Islet of Langerhans (tissue), 1 donor: ENCODE data around the gene SLC37A1.
"Not testable (repeated sequence)": the region's sequence is repeated elsewhere in the genome, so short reads cannot be mapped to it uniquely, and the experiment has no call there.

ENCODE experiments used
- FAIRE-seq: peaks from one replicate; lab custom pipeline; 2011; peaks lifted over from hg19 to GRCh38; lab: Jason Lieb, UNC

Gene SLC37A1

DNA sequence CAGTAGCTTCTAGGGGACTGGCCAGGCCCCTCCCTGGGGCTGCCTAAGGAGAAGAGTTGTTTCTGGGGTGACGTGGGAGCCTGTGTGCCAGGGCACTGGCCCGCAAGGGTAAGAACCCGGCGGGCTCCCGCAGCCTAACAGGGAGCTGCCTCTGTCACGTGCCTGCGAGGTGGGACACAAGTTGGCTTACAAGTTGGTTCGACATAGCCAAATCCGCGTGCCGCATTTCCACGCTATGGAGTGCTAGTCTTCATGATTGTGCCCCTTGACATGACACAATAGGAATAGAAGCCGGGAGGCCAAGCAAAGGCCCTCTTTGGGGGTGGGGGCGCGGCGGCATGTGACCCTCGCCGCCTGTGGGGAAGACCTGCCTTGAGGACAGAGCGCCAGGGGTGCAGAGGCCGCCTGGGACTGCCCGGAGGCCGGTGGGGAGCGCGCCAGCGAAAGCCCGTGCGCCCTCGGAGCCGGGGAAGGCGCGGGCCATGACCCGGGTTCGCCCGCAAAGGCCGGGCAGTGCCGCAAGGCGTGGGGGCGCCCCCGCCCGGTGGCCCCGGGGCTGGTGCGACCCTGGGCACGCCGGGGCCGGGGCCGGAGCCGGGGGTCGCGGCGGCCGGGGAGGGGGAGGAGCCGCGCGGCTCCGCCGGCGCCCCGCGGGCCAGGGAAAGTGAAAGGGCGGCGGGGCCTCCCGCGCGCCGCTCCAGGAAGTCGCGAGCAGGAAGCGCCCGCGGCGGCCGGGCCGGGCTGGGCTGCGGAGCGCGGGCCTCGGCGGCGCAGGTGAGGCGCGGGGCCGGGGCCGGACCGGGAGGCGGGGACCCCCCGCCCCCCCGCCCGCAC, at the start of gene SLC37A1:
TSS of gene SLC37A1 (plus strand) at position 702 of the 834 bp plus-strand sequence. CDS start 4,603 bp downstream, outside the sequence.
- no peak for FAIRE-seq

DNA sequence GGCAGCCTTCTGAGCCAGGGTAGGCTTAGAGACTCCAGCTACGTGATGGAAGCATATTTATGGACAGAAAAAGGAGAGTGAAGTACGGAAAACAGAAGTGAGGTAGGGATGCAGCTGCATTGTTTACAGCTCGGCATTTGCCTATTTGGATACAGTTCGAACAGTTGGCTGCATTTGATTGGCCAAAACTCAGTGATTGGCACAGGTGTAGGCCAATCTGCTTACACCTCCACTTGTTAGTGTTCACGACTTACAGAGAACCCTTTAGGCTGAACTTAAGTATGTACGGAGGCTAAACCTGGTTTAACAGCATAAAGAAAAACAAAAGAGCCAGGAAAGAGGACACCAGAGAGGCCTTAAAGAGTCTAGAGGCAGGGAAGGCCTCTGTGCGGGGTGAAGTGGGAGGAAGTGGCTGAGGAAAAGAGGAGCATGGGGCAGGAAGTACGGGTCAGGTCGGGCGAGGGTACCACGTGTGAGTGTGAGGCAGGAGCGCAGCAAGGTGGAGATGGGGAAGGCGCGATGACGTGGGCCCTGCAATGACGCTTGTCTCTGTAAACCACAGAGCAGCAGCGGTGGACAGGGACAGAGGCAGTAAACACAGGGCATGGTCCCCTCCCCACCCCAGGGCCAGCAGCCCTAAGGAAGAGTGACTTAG, 49.7 kb upstream of the SLC37A1 start:
- FAIRE-seq, result no peak

DNA sequence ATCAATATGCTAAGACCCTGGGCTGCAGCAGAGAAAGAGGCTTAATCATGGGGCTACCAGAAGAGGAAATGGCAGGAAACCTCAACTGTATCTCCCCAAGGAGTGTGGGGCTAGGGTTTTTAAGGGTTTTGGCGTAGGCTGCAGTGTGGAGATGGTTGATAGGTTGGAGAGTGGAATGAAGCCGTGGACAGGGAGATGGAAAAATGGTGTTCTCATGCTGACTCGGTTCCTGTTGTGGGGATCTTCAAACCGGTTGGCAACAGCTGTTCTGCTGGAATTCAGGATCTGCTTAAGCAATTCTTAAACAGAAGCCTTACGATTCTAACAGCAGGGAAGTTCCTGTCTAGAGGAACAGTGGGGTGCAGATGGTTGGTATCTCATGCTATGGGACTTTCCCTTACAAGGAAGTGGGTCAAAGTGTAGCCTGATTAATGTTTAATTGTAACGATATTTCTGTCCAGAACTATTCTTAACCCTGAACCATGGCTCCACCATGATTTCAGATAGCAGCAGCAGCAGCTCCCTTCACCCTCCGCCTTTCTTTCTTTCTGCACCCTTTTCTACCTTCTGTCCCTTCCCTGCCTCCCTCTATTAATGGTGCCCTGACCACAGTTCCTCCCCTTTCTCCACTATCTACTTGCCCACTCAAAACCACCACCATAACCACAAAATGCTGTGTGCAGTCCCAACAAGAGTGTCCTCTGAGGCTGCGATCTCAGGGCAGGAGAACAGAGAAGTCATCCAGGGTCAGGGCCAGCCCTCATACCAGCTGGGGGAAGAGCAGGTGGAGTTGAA, 48.4 kb upstream of the SLC37A1 start:
- FAIRE-seq, result no peak

DNA sequence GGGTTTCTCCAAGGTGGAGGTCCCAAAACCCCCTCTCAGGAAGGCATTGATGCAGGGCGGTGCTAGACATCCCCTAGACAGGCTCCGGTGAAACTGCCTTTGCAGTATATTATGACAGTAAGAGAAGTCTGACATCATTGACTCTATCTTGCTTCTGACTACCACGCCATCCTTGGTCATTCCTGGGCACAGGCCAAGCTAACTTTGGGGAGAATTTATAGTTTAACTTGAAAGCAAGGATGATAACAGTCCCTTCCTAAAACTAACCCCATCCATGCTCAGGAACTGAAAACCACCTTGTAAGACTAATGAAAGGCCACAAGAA, 47.9 kb upstream of the SLC37A1 start:
- FAIRE-seq, result no peak

DNA sequence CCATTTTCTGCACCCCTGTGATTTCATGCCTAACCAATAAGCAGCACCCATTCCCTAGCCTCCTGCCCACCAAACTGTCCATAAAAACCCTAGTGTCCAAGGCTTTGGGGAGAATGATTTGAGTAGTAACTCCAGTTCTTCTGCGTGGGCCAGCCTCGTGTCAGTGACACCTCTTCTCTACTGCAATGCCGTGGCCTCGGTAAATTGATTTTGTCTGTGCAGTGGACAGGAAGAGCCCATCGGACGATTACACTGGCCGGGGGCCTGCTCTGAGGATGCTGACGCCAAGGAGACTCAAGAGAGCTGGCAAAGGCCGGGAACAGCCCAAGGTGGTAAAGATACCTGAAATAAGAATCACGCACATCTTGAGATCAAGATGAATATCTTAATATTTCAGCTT, 47.0 kb upstream of the SLC37A1 start:
- FAIRE-seq, result no peak

DNA sequence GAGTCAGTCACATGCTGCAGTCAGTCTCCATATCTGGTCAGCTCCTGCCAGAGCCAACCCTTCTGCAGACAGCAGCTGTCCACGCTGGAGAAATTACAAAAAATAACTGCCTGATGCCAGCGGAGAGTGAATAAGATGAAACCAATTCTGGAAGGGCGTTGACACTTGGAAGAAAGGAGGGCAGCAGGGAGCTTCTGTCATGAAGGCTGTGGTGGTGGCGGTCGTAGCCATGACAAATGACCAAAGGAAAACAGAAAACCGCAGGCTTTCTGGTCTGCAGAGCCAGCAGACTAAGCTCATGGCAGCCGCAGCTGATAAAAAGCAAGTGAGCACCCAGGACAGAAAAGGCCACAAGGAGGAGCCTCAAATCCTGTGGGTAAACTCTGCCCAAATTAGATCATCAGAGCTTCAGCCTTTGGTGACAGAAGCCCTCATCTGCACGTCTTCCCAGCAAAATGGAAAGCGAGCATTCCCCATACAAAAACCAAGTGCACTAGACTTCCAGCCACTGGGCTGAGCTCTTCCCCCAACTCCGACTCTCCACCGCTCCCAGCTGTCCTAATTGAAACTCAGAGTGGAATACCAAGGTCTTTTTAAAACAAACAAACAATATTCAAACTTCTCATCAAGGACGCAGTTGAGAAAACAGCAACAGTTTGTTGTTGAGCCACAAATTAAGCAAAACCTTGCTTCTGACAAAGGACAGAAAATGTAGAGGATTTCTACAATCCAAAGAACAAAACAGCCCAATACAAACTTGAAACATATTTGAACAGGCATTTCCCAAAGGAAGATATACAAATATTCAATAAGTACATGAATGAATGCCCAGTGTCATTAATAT, 46.3 kb upstream of the SLC37A1 start:
- peak; percentile 53 for FAIRE-seq

DNA sequence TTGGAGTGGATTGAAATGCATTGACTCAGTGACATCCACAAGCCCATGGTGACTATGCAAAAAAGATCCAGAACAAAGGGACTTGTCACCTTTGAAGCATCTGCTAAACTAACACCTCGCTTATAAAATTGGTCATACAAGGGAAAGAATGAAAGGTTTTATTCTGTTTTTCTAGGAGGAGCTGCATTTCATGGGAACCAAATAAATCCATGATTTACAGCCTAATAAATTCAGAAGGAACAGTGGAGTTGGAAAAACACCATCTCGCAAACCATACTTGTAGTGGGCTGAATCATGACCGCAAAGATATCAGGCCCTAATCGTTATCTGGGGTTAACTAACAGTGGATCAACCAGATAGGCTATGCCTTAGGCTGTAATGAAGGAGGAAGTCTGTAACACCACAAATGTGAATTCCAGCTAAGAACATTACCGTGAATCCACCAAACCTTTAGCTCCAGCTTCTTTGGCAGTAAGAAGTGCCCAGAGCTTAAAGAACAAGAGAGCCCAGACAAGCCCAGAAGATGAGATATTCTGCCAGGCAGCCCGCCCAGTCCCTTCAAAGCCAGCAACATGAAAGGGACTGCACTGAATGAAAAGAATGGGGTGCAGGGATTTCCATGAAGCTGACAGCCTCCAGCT, 45.0 kb upstream of the SLC37A1 start:
- FAIRE-seq, result no peak

DNA sequence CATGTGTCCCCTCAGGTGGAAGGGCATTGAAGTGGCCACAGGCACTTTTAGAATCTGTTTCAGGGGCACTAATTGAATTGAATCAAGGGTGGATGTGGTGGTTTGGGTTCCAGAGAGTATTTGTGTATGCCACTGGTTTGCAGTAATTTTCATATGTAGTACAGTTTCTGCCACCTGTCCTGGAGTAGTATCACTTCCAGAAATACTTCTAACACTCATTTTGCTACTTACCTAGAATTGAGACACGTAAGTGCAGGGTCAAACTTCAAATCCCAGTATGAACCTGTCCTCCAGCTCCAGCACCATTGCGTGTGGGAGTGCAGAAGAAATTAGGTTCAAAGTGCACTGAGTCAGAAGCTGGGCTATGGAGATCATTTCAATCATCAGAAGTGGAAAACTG, 44.4 kb upstream of the SLC37A1 start:
- no peak for FAIRE-seq

DNA sequence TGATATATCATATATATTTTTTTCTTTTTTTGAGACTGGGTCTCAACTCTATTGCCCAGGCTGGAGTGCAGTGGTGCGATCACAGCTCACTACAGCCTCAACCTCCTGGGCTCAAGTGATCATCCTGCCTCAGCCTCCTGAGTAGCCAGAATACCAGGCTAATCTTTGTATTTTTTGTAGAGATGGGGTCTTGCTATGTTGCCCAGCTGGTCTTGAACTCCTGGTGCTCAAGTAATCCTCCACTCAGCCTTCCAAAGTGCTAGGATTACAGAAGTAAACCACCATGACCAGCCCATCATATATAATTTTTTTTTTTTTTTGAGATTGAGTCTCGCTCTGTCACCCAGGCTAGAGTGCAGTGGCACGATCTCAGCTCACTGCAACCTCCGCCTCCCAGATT, 43.9 kb upstream of the SLC37A1 start:
- FAIRE-seq, result not testable (repeated sequence)

DNA sequence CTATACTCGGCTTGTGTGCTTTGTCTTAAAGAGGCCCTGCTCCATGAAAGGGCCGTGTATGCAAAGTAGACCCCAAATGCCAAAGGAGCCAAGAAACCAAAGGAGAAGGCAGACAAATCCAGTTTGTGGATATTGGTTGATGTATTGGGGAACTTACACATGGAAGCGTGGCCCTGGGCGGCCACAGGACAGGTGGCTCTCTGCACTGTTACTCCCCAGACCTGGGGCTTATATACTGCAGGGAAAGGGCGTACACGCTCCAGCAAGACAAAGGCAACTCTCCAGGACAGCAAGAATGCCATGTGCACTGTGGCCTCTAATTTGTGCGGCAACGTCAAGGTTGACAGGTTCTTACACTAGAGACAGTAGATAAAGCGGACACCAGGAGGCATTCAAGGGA, 42.4 kb upstream of the SLC37A1 start:
- no peak for FAIRE-seq

DNA sequence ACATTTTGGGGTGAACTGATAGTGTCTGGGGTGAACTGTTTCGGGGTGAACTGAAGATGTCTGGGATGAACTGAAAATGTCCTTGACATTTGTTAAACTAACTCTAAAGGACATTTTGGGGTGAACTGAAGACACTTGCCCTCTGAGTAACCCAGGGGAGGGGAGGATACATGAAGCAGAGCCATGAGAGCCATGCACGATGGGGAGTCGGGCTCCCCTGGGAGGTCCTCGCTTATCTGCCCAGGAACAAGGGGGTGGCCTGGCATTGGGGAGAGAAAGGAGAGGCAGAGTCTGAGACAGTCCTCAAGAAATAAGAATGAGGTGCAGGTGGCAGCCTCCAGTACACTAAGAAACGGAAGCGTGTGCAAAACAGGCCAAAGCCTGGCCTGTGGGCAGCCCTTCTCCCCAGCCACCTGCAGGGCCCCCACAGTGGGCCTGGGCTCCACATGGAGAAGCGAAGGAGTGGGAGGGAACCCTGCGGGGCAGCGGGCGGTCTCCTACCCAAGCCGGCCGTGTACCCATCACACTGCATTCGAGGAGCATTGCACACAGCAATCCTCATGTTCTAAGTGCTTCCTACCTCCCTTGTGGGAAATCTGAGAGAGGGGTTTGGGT, 41.8 kb upstream of the SLC37A1 start:
- FAIRE-seq, result no peak

DNA sequence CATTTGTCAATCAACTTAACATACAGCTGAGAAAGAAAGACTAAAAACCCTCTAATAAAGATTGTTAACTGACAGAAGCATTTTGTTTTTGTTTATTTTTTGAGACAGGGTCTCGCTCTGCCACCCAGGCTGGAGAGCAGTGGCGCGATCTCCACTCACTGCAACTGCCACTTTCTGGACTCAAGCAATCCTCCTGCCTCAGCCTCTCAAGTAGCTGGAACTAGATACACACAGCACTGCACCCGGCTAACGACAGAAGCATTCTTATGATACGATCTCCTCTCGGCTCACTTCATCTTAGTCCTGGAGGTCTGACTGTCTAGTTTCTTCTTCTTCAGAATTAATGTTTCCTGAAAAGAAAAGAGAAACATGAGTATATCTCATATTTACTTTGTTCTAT, 41.1 kb upstream of the SLC37A1 start:
- no peak for FAIRE-seq

DNA sequence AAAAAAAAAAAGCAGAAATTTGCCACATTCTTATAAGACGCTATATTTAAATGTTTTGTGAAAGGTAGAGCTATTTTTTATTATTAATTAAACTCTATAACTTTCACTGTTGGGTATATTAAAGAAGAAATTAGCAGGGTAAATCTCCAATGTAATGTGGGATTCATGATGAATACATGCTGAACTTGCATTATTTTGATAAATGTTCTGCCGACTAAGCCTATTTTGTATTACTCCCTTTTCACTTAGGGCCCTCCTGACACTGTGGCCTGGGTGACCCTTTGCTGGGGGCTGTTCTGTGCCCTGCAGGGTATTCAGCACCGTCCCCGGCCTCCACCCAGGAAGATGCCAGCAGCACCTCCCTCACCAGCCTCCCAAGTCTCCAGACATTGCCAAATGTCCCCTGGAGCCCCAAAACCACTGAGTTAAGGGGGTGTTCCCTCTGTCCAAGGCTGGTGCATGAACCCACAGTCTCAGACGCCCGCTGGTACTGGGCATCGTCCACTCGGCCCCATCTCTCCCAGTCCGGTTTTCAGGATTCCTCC, 40.1 kb upstream of the SLC37A1 start:
- no peak for FAIRE-seq

DNA sequence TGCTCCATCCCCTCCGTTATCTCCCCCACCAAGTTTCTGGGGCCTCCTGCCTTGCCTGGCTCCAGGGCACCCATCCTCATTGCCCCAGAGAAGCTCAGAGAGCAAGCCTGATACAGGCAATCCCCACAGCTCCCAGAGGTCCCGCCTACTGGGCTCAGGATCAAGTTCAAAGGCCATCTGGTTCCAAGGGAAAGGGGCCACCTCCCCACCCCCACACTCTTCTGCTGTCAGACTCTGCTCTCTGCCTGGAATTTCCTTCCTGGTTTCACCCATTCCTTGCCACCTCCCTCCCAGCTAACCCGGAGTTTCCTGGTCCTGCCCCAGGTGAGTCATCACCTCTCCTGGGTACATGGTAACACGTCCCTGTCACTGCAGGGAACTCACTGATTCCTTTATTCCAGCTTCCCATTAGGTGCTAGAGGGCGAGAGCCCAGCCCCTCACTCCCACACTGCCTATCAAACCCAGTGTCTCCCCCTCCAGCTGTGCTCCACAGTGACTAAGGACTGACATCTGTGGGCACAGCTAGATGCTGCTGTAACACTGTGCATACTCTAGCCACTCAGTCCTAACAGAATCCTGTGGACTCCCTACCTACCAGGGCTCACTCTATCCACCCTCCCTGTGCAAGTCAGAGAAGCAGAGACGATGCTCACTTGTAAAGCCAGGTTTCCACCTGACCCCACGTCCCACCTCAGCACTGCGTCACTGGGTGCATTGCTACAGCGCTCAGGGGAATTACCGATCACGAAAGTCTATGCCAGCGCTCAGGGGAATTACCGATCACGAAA, 39.4 kb upstream of the SLC37A1 start:
- FAIRE-seq, result no peak

DNA sequence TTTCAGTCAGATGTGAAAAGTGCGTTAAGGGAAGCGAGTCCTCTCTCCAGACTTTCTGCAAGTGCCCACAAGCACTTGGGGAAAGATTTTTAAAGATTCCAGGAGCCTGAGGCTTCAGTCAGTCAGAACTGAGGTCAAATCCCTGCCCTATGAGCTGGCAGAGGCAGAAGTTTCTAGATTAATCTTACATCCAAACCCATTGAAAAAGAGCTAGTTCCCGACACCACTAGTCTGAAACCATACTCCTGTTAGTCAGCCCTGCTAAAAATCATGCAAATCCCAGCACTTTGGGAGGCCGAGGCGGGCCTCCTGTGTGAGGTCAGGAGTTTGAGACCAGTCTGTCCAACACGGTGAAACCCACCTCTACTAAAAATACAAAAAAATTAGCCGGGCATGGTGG, 38.6 kb upstream of the SLC37A1 start:
- FAIRE-seq, result no peak

DNA sequence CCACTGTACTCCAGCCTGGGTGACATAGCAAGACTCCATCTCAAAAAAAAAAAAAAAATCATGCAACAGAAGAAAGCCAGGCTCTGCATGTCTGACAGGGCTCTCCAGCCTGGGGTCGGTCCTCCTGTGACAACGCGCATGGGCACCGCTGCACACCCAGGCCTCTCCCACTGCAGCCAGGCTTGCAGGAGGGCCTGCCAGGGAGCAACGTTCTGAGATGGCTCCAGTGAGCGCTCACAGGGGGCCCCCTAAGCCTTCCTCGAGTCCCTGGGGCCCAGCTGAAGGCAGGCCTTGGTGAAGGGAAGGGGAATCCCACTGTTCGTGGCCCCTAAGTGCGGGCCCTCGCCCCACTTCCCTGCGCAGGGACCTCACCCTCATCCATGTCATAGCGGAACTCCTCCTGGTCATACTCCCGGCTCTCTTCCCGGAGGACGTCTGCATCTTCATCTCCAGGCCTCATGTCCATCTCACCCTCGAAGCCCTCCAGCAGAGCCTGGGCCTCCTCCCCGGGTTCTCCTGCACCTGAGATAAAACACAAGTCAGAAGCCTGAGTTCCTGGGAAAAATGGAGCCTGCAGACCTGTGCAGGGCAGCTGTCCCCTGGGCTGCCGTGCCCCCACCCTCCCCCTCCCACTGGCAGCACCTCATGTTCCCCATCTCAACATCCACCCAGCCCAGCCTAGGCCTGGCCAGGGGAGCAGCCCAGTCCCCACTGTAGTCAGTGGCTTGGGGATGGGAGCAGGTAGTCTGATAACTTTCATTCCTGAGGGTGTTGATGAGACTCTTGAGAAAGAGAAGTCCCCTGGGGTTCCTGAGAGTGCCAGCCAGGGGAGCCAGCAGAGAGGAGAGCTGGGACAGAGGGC, 37.9 kb upstream of the SLC37A1 start:
- FAIRE-seq, result no peak

DNA sequence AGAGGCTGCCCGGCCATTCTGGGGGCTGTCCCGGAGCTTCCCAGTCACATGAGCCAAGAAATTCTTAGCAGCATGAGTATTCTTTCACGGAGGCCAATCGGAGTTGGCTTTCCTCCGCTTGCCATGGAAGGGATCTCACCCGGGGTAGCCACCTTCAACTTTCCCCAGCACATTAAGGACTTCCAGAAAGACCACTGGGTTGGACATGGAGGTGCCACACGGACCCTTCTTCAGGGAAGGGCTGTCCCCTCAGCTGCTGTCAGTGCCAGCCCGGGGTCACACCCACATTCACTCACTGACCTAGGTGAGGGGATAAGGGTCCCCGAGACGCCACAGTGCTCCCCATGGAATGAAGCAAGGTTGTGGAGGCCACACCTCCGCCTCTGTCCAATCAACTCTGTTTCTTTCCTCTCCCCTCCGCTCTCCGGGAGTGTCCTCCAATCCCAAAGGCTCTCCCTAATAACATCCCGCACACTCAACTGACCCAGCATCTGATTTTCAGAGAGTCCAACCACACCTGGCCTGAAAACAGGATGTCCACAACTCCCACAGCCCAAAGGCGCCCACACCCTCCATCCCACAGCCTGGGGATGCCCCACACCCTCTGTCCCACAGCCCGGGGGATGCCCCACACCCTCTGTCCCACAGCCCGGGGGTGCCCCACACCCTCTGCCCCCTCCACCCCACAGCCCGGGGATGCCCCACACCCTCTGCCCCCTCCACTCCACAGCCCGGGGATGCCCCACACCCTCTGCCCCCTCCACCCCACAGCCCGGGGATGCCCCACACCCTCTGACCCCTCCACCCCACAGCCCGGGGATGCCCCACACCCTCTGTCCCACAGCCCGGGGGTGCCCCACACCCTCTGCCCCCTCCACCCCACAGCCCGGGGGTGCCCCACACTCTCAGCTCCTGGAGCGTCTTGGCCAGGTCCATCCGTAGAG, 37.0 kb upstream of the SLC37A1 start:
- no peak for FAIRE-seq

DNA sequence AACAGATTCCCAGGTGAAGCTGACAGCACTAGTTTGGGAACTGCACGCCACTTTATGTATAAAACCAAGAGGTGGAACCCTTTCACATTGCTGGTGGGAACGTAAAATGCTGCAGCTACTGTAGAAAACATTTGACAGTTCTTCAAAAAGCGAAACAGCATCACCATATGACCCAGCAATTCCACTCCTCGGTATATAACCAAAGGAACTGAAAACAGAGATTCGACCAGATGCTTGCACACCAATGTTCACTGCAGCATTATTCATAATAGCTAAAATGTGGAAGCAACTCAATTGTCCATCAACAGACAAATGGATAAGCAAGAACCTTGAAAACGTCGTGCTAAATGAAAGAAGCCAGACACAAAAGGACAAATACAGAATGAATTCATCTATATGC, 35.1 kb upstream of the SLC37A1 start:
- no peak for FAIRE-seq
